Measurements from ENCODE around the gene PRPSAP1. TPM values are rescaled to one million over a fixed set of nuclear protein-coding genes. Genes with fewer than 3 reads are reported as not detected.
"Not testable (repeated sequence)": the region's sequence is repeated elsewhere in the genome, so short reads cannot be mapped to it uniquely, and the experiment has no call there.

The PRPSAP1 gene
- total RNA-seq, 1 donor from 2014 or later: 38.8 TPM

GRCh38 chr17:76271669-76272540 is 81.8 kb downstream of the PRPSAP1 start:
- ATAC-seq (peak; percentile 3), DNase-seq (no peak)
- intact Hi-C loops (cut with micrococcal nuclease): no loop called here

DNA sequence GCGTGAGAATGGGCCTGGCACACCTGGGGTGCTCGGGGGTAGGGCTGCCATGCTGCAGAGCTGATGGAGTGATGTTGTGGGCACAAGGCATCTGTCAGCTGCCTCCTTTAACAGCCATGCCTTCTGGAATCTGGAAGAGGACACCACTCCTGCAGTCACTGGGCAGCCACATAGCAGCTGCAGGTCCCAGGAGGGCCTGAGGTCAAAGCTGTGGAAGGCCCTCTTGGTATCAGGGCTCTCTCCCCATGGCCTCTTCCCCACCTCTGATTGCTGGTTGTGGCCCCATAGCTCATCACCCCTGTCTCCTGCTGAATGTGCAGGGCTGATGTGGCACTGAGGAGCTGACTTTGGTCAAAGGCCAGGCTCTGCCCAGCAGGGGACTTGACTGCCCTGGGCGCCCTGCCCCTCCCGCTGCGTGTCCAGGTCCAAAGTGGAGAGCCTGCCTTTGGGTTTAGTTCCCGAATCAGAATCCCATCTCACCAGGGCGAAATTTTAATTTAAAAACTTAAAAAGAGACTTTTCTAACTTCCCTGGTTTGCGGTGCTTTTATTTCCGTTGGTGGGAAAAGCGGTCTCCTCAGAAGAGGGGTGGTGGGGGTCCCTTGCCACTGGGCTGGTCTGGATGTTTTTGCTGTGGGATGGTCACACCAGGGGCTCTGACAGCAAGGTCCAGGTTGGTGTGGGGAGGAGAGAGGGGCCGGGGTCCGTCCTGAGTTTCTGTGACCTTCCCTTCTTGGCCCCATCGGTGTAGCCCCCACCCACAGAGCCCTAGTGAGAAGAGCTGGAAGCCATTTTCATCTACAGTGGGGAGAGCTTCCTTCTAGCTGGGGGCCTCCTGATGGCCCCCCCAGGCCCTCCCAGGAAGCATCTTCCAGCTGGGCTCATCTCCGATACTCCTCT is 82.7 kb downstream of the PRPSAP1 start:
- ATAC-seq (no peak), DNase-seq (no peak)
- intact Hi-C loops (cut with micrococcal nuclease): no loop called here

DNA sequence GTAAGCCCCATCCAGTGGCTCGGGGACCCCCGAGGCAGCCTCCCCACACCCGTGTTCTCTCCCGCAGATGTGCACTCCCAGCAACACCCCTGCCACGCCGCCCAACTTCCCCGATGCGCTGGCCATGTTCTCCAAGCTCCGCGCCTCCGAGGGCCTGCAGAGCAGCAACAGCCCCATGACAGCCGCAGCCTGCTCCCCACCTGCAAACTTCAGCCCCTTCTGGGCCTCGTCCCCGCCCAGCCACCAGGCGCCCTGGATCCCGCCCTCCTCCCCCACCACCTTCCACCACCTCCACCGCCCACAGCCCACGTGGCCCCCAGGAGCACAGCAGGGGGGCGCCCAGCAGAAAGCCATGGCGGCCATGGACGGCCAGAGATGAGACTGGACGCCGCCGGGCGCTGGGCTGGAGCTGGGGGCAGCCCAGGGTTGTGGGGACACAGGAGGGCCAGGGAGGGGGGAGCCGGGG is 83.6 kb downstream of the PRPSAP1 start:
- DNase-seq: no peak
- no peak for ATAC-seq
- intact Hi-C loops (cut with micrococcal nuclease): no loop called here

DNA sequence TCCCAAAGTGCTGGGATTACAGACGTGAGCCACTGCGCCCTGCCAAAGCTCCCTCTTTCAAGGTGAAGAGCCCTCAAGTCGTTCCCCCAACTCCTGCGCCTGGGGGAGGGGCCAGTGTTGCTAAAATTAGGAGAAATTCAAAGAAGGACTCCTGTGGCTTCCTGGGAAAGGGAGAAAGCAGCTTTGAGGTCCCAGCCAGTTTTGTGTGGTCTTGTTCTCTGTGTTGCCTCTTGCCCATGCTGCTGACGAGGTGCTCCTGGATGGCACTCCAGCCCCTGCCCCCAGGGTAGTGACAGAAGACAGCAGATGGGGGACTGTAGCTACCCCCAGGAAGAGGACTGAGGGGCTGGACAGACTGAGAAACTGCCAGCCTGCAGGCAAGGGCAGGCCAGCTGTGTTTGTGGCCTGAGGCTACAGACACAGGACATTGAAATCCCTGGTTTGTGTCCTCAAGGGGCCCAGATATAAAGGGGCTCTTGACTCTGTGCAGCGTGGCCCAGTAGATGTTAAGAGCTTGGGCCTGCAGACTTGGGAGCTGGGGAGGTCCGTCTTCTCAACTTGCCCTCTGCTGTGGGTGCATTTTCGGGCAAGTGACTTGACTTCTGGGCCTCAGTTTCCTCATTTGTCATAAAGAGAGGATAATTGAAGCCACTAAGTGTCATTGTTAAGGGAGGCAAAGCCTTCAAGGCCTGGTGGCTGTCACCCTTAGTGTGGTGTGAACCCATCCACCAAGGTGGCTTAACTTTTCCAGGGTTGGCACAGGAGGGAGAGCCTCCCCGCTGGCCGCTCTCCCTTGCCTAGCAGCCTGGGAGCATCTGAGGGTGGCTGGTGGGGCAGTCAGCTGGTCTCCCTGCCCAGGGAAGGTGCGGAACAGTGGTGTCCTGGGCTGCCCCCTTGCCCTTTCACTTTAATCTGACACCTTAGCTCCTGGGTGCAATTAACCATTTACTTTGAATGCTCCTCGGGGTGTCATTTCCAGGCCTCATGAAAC is 84.4 kb downstream of the PRPSAP1 start:
- ATAC-seq (no peak), DNase-seq (no peak)
- intact Hi-C loops (cut with micrococcal nuclease): no loop called here

DNA sequence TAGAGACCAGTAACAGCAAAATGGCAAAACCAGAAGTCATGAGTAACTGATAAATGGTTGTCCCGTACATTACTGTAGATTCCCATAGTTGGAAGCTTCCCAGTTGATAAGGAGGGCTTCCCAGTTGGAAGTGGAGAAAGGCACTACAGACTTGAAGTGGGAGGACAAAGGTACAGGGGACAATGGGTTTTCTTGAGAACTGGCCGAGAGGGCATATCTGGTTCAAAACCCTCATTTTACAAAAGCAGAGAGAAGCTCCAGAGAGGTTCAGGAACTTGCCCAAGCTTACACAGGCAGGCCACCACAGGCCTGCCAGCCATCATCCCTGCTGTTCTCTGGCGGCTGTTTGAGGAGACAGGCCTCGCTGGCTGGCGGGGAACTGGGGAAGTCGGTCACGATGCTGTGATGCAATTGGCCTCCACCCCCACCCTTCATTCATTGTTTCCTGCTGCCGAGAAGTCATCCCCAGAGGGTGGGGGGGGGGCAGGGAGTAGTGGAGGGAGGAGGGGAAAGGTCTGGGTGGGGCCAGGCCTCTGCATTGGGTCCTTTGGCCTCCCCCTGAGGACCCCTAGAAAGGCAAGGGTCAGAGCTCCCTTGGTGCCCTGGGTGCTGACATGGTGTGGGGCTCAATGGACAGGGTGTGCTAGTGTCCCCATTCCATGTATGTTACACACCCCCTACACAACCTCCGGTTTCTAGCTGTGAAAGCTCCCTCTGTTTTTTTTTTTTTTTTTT is 85.5 kb downstream of the PRPSAP1 start:
- intact Hi-C loops (cut with micrococcal nuclease): no loop called here
- ATAC-seq: peak; percentile 19

GRCh38 chr17:76267581-76268001 is 86.1 kb downstream of the PRPSAP1 start:
- intact Hi-C loops (cut with micrococcal nuclease); DNase-seq; ATAC-seq: not testable (repeated sequence)

More for the DNA sequence above, 85.5 kb downstream of the PRPSAP1 start:
- DNase-seq: peak; percentile 85

DNA sequence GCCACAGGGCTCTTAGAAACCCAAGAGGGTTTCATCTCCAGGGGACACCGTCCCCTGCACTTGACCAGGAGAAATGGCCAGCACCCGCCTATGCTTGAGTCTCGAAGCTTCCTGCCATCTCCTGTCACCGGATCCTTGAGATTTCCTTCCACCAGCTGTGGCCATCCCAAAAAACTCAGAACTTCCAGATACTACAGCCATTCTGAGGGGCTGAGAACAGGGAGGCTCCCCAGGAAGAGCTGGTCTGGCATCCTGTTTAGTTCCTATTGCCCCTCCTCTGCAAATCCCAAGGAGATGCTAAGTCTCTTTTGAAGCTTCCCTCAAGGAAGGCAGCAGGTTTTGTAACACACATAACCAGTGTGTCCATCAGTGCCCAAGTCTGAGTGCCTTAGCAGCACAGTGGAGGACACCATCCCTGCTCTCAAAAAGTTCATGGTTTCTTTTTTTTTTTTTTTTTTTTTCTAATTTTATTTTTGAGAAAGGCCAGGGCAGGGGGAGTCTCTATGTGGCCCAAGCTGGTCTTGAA is 86.6 kb downstream of the PRPSAP1 start:
- no peak for ATAC-seq
- DNase-seq: no peak
- intact Hi-C loops (cut with micrococcal nuclease): no loop called here

DNA sequence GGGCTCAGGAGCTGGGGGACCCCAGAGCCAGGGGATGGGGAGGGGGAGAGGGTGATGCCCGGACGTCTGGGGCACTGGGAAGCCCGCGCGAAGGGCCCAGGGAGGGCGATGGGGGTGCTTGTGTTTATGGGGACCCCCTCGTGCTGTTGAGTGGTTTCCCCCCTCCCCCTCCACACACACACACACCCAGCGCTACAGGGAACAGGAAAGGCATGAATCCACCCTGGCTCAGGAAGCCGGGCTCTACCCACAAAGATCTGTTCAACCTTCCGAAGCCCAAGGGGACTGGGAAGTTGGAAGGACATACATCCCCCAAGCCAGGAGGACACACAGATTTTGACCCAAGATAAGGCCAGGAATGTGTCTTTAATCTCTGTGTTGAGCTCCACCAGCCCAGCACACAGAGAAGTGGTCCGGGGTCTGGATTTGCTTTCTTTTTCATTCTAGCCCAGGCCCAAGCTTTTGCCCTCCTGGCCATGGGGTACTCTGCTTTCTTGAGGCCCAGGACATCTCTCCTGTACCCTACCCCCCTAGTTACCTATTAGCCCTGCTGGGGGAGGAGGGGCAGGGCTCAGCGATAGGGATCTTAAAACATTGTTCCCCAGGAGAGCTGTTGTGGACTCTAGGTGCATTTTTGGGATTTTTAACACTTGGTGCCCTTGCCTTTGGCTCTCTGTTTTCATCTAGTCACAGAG is 87.3 kb downstream of the PRPSAP1 start:
- ATAC-seq (no peak), DNase-seq (no peak)
- intact Hi-C loops (cut with micrococcal nuclease): no loop called here

- intact Hi-C loops (cut with micrococcal nuclease): no loop called here
- ATAC-seq (peak; percentile 2), DNase-seq (peak; percentile 84)
Observed at GRCh38 chr17:76265624-76266243, 88.0 kb downstream of the PRPSAP1 start.

DNA sequence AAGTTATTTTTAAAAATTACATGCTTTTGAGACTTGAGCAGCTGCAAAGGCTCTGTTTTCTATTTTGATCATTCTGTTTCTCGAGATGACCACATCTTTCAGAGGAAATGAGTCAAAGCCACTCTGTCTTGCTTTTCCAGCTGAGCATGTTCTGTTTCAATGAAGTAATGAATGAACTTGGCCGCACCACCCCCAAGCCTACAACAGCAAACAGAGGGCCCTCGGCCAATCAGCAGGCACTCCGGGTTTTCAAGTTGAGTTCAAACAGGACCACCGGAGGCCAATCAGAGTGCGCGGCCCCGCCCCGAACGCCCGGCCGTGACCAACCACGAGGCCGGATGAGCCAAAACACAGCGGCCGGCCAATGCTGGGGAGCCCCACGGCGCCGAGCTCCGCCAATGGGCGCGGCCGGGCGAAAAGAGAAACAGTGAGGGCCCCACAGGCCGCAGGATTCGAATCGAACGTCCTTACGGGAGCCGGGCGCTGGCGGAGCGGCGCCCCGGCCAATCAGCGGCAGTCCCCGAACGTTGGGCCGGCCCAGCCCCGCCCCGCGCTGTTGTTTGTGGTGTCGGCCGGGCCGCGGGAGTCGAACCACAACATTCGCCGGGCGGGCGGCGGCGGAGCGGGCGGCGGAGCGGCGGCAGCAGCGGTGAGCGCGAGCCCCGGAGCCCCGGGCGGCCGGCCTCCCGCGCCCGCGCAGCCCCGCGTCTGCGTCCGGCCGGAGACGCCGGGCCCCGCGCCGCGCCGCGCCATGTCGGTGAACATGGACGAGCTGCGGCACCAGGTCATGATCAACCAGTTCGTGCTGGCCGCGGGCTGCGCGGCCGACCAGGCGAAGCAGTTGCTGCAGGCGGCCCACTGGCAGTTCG is 88.7 kb downstream of the PRPSAP1 start, which contains the start of gene UBALD2:
Gene UBALD2, plus strand, starts transcription at position 594 of the 869 bp plus-strand sequence. Its CDS starts 158 bp downstream, at position 752.
- intact Hi-C loops (cut with micrococcal nuclease): no loop called here

DNA sequence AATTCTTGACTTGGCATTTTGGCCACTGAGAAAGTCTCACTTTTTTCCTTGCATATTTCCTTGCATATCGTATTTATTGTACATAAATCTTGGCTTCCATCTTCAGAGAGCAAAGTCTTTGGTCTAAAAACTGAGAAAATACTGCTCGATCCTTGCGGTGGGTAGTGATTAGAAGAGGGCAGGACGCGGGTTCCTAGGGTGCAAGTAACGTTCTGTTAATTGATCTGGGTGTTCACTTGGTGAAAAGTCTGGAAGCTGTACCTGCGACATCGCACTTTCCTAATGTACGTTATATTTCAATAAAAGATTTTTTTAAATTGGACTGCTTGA is 89.3 kb downstream of the PRPSAP1 start:
- no peak for DNase-seq
- no peak for ATAC-seq
- intact Hi-C loops (cut with micrococcal nuclease): no loop called here

More for the DNA sequence above, 88.7 kb downstream of the PRPSAP1 start, which contains the start of gene UBALD2:
- peak; percentile 100 for DNase-seq
- peak; percentile 94 for ATAC-seq

DNA sequence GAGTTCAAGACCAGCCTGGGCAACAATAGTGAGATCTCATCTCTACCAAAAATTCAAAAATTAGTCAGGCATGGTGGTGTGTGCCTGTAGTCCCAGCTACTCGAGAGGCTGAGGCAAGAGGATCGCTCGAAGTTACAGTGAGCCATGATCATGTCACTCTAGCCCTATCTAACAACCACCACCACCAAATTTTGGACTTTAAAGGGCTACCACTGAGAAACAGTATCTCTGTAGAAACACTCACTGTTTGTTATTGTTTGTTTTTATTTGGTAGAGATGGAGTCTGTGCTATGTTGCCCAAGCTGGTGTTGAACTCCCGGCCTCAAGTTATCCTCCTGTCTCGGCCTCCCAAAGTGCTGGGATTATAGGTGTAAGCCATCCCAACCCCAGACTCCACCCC is 89.8 kb downstream of the PRPSAP1 start:
- intact Hi-C loops (cut with micrococcal nuclease): no loop called here
- ATAC-seq: no peak
- no peak for DNase-seq

DNA sequence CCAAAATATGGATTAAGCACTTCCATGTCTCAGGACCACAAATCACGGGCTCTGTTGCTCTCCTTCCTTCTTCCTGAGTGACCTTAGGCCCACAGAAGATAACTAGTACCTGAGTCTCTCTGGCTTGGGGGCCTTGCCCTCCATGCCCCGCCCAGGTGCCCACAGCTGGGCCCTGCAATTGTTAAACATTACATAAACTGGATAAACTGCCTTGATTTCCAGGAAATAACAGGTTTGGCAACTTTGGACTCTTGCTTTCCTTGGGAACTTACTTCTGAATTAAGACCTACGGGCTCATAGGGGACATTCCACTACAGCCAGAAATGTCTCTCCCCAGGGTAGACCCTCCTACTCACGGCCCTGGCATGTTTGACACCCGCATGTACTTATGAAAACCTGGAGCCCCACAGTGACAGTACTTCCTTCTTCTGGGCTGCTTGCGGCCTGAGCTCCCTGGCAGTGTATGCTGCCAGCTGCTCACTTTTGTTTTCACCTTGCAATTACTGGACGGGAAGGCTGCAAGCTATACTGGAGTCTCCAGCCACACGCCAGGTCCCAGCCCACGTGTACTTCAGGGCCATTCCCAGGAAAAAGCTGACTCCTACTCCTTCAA is 90.9 kb downstream of the PRPSAP1 start:
- ATAC-seq (no peak), DNase-seq (no peak)
- intact Hi-C loops (cut with micrococcal nuclease): no loop called here

GRCh38 chr17:76261421-76262215 is 92.1 kb downstream of the PRPSAP1 start:
- intact Hi-C loops (cut with micrococcal nuclease): no loop called here
- no peak for ATAC-seq
- DNase-seq: no peak

DNA sequence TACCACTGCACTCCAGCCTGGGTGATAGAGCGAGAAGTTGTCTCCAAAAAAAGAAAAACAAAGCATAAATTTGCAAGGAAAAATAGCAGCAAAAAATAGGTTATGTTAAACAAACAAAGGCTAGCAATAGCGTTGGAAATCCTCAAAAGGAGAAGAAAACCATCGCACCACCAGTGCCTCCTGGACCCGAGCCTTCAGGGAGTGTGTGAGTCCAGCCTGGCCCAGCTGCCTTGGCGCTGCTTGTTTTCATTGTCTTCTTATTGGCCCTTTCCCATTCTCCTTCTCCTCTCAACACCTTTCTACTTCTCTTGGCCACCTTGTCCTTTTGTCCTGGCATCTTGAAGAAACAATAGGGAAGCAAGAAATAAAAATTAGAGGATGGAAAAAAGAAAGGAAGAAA is 93.0 kb downstream of the PRPSAP1 start:
- intact Hi-C loops (cut with micrococcal nuclease): no loop called here
- DNase-seq (no peak), ATAC-seq (no peak)
